ENCODE measurements around the gene OXT.
"Not testable (repeated sequence)": the region's sequence is repeated elsewhere in the genome, so short reads cannot be mapped to it uniquely, and the experiment has no call there.

The OXT gene

DNA sequence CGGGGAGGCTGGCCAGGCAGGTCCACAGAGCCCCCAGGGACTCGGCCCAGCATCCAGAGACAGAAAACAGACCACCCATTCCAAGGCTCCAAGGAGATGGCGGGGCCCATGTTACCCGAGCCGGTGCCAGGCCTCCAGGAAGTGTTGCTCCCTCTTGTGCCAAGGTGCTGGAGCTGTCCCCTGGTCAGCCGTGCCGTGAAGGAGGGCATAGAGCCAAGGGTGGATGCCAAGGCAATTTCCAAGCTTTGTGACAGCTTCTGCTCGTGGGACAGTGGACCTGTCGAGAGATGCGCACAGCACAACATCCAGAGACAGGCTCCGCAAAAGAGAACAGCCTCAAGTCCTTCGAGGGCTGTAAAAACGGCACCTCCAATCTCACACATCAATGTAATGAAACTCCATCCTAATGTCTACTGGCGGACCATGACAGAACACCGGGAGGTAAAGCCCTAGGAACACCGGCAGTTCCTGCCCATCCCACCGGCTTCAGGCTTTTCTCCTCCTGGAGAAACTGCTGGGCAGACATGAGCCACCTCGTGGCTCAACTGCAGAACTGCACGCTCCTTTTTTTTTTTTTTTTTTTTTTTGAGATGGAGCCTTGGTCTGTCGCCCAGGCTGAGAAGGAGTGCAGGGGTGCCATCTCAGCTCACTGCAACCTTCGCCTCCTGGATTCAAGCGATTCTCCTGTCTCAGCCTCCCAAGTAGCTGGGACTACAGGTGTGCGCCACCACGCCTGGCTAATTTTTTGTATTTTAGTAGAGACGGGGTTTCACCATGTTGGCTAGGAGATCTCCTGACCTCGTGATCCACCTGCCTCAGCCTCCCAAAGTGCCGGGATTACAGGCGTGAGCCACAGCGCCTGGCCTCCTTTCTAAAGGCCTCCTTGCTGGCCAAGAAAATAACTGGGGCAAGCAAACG, 44.0 kb downstream of the OXT start:
- Histone ChIP-seq H2AFZ (ENCODE audit: low read length) (no peak overlapping the region), H3K79me1 (ENCODE audit: low read depth, low read length) (peaks cover 2% of the 10 kb centered on the region), H2BK15ac (ENCODE audit: low read length) (no peak overlapping the region), H3K4me1 (ENCODE audit: control insufficient read depth in 2 of 2, insufficient read depth in 1 of 2, low read depth in 1 of 2, low read length in 2 of 2) (peaks cover 0 to 3% of the 10 kb centered on the region in 2 donors), H2BK5ac (ENCODE audit: low read length) (no peak overlapping the region), H2BK12ac (ENCODE audit: low read length) (peak overlapping the region; percentile 8), H3K4me2 (ENCODE audit: insufficient read depth, low read length, poor library complexity, severe bottlenecking) (no peak overlapping the region), H3K27ac (replicated peaks; ENCODE audit: low read length) (no peak overlapping the region), H4K8ac (ENCODE audit: low read depth, low read length) (no peak overlapping the region), H3K23ac (ENCODE audit: low read depth, low read length, poor library complexity) (peak overlapping the region; percentile 6), H3K27me3 (ENCODE audit: control insufficient read depth in 3 of 3, insufficient read depth in 3 of 3, low read depth in 1 of 3, low read length in 3 of 3) (no peaks in the 10 kb centered on the region), H3K4ac (ENCODE audit: low read length) (no peak overlapping the region), H3K18ac (ENCODE audit: low read length) (no peak overlapping the region), H3K9me3 (replicated peaks in 1 of 2; ENCODE audit: control insufficient read depth in 2 of 2, insufficient read depth in 1 of 2, low read depth in 1 of 2, low read length in 2 of 2) (peaks cover 0 to 2% of the 10 kb centered on the region in 2 donors), H2AK5ac (ENCODE audit: low read depth, low read length) (no peak overlapping the region), H3K9ac (ENCODE audit: low read depth, low read length, poor library complexity) (no peak overlapping the region), H4K91ac (ENCODE audit: low read depth, low read length, poor library complexity) (no peak overlapping the region), H3K14ac (ENCODE audit: low read length) (no peak overlapping the region), H2BK120ac (ENCODE audit: low read depth, low read length) (no peak overlapping the region), H3K36me3 (replicated peaks in 1 of 2; ENCODE audit: control insufficient read depth in 2 of 2, insufficient read depth in 2 of 2, low read length in 2 of 2) (peaks cover 5 to 22% of the 10 kb centered on the region in 2 donors), H3K4me3 (ENCODE audit: low read length in 2 of 2) (peak overlapping the region in 1 of 2 donors; percentile 20)
- no CpG with 5 or more reads among the region's 30 CpGs for WGBS, 2 donors (ENCODE audit: extremely low coverage in 2 of 2, insufficient read length in 2 of 2, insufficient replicate concordance in 1 of 2)
- peak; percentile 44 for DNase-seq (ENCODE audit: low spot score)

DNA sequence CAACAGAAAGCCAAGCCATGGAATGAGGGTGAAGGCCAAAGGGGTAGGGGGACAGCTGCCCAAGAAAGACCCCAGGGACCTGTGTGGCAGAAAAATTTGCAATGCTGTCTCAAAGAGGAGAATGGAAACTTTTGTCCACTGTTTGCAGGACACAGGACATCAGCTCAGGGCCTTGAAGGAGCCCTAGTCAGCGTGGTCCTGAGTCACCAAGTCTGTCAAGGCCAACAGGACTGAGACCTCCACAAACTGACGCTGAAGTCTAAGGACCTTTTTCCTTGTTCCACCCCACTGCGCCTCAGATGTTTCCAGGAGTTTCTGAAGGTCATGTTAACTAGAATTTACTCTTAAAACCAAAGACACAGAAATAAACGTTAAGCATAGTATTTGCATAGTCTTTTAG, 44.9 kb downstream of the OXT start:
- H2BK12ac ChIP-seq (ENCODE audit: low read length): no peak overlapping the region
- WGBS, 2 donors (ENCODE audit: extremely low coverage in 2 of 2, insufficient read length in 2 of 2, insufficient replicate concordance in 1 of 2): no CpG with 5 or more reads among the region's 4 CpGs
- H3K23ac ChIP-seq (ENCODE audit: low read depth, low read length, poor library complexity): no peak overlapping the region
- H4K91ac ChIP-seq (ENCODE audit: low read depth, low read length, poor library complexity): no peak overlapping the region
- no peak overlapping the region for H2BK120ac ChIP-seq (ENCODE audit: low read depth, low read length)
- no peak overlapping the region for H2BK5ac ChIP-seq (ENCODE audit: low read length)
- H2AK5ac ChIP-seq (ENCODE audit: low read depth, low read length): no peak overlapping the region
- H3K4me2 ChIP-seq (ENCODE audit: insufficient read depth, low read length, poor library complexity, severe bottlenecking): no peak overlapping the region
- peaks cover 0 to 3% of the 10 kb centered on the region in 2 donors for H3K4me1 ChIP-seq (ENCODE audit: control insufficient read depth in 2 of 2, insufficient read depth in 1 of 2, low read depth in 1 of 2, low read length in 2 of 2)
- no peak overlapping the region for H3K4ac ChIP-seq (ENCODE audit: low read length)
- H3K79me1 ChIP-seq (ENCODE audit: low read depth, low read length): peaks cover 2% of the 10 kb centered on the region
- H4K8ac ChIP-seq (ENCODE audit: low read depth, low read length): no peak overlapping the region
- H2BK15ac ChIP-seq (ENCODE audit: low read length): no peak overlapping the region
- no peak overlapping the region for H3K18ac ChIP-seq (ENCODE audit: low read length)
- H3K14ac ChIP-seq (ENCODE audit: low read length): no peak overlapping the region
- peaks cover 0 to 2% of the 10 kb centered on the region in 2 donors for H3K9me3 ChIP-seq (replicated peaks in 1 of 2; ENCODE audit: control insufficient read depth in 2 of 2, insufficient read depth in 1 of 2, low read depth in 1 of 2, low read length in 2 of 2)
- H3K4me3 ChIP-seq (ENCODE audit: low read length in 2 of 2): no peak overlapping the region
- H3K9ac ChIP-seq (ENCODE audit: low read depth, low read length, poor library complexity): no peak overlapping the region
- peaks cover 7 to 31% of the 10 kb centered on the region in 2 donors for H3K36me3 ChIP-seq (replicated peaks in 1 of 2; ENCODE audit: control insufficient read depth in 2 of 2, insufficient read depth in 2 of 2, low read length in 2 of 2)
- DNase-seq (ENCODE audit: low spot score): no peak
- H2AFZ ChIP-seq (ENCODE audit: low read length): no peak overlapping the region
- H3K27me3 ChIP-seq (ENCODE audit: control insufficient read depth in 3 of 3, insufficient read depth in 3 of 3, low read depth in 1 of 3, low read length in 3 of 3): no peaks in the 10 kb centered on the region
- no peak overlapping the region for H3K27ac ChIP-seq (replicated peaks; ENCODE audit: low read length)

DNA sequence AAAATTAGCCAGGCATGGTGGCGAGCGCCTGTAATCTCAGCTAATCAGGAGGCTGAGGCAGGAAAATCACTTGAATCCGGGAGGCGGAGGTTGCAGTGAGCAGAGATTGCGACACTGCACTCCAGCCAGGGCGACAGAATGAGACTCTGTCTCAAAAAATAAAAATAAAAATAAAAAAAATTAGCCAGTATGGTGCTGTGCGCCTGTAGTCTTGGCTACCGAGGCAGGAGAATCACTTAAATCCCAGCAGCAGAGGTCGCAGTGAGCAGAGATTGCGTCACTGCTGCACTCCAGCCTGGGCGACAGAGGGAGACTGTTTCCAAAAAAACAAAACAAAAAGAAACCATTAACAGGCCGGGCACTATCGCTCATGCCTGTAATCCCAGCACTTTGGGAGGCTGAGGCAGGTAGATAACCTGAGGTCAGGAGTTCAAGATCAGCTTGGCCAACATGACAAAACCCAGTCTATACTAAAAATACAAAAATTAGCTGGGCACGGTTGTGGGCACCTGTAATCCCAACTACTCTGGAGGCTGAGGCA, 46.5 kb downstream of the OXT start:
- Histone ChIP-seq H3K9me3 (replicated peaks in 1 of 2; ENCODE audit: control insufficient read depth in 2 of 2, insufficient read depth in 1 of 2, low read depth in 1 of 2, low read length in 2 of 2) (peaks cover 10% of the 10 kb centered on the region in 2 donors), H3K36me3 (replicated peaks in 1 of 2; ENCODE audit: control insufficient read depth in 2 of 2, insufficient read depth in 2 of 2, low read length in 2 of 2) (peaks cover 20 to 47% of the 10 kb centered on the region in 2 donors)
- not testable (repeated sequence) for H3K4me2 ChIP-seq (ENCODE audit: insufficient read depth, low read length, poor library complexity, severe bottlenecking); H3K9ac ChIP-seq (ENCODE audit: low read depth, low read length, poor library complexity); H3K4ac ChIP-seq (ENCODE audit: low read length); H2BK15ac ChIP-seq (ENCODE audit: low read length); H2BK12ac ChIP-seq (ENCODE audit: low read length); H2AK5ac ChIP-seq (ENCODE audit: low read depth, low read length); H3K27ac ChIP-seq (replicated peaks; ENCODE audit: low read length); H4K8ac ChIP-seq (ENCODE audit: low read depth, low read length); H3K79me1 ChIP-seq (ENCODE audit: low read depth, low read length); H2BK120ac ChIP-seq (ENCODE audit: low read depth, low read length); H4K91ac ChIP-seq (ENCODE audit: low read depth, low read length, poor library complexity); H2AFZ ChIP-seq (ENCODE audit: low read length); DNase-seq (ENCODE audit: low spot score); H2BK5ac ChIP-seq (ENCODE audit: low read length); H3K4me3 ChIP-seq (ENCODE audit: low read length in 2 of 2); H3K14ac ChIP-seq (ENCODE audit: low read length); H3K27me3 ChIP-seq (ENCODE audit: control insufficient read depth in 3 of 3, insufficient read depth in 3 of 3, low read depth in 1 of 3, low read length in 3 of 3); H3K4me1 ChIP-seq (ENCODE audit: control insufficient read depth in 2 of 2, insufficient read depth in 1 of 2, low read depth in 1 of 2, low read length in 2 of 2); H3K23ac ChIP-seq (ENCODE audit: low read depth, low read length, poor library complexity); H3K18ac ChIP-seq (ENCODE audit: low read length)
- no CpG with 5 or more reads among the region's 14 CpGs for WGBS, 2 donors (ENCODE audit: extremely low coverage in 2 of 2, insufficient read length in 2 of 2, insufficient replicate concordance in 1 of 2)

DNA sequence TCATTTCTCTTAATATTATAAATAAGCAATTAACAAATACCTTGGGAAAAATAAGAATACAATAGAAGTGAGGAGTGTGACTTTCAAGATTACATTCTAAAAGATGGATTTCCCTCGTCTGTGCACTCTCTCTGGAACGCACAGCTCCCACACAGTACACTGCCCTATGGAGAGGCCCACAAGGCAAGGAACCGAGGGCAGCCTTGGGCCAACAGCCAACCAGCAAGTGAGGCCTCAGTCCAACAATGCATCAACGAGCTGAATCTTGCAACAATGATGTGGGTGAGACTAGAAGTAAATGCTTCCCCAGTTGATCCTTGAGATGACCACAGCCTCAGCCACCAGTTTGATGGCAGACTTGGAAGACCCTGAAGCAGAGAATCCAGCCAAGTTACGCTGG, 47.6 kb downstream of the OXT start:
- no peak overlapping the region for H3K4ac ChIP-seq (ENCODE audit: low read length)

More for the DNA sequence above, 47.6 kb downstream of the OXT start:
- Histone ChIP-seq H4K91ac (ENCODE audit: low read depth, low read length, poor library complexity) (no peak overlapping the region), H3K14ac (ENCODE audit: low read length) (no peak overlapping the region), H3K4me3 (ENCODE audit: low read length in 2 of 2) (no peak overlapping the region), H2BK12ac (ENCODE audit: low read length) (no peak overlapping the region), H2BK15ac (ENCODE audit: low read length) (no peak overlapping the region), H3K4me2 (ENCODE audit: insufficient read depth, low read length, poor library complexity, severe bottlenecking) (no peak overlapping the region), H2BK120ac (ENCODE audit: low read depth, low read length) (no peak overlapping the region), H3K36me3 (replicated peaks in 1 of 2; ENCODE audit: control insufficient read depth in 2 of 2, insufficient read depth in 2 of 2, low read length in 2 of 2) (peaks cover 22 to 48% of the 10 kb centered on the region in 2 donors), H3K9me3 (replicated peaks in 1 of 2; ENCODE audit: control insufficient read depth in 2 of 2, insufficient read depth in 1 of 2, low read depth in 1 of 2, low read length in 2 of 2) (peaks cover 16 to 22% of the 10 kb centered on the region in 2 donors), H2AFZ (ENCODE audit: low read length) (no peak overlapping the region), H3K18ac (ENCODE audit: low read length) (no peak overlapping the region), H3K23ac (ENCODE audit: low read depth, low read length, poor library complexity) (no peak overlapping the region), H2AK5ac (ENCODE audit: low read depth, low read length) (no peak overlapping the region), H3K27ac (replicated peaks; ENCODE audit: low read length) (no peak overlapping the region), H2BK5ac (ENCODE audit: low read length) (no peak overlapping the region), H3K9ac (ENCODE audit: low read depth, low read length, poor library complexity) (peak overlapping the region; percentile 30), H3K79me1 (ENCODE audit: low read depth, low read length) (peaks cover 2% of the 10 kb centered on the region), H3K4me1 (ENCODE audit: control insufficient read depth in 2 of 2, insufficient read depth in 1 of 2, low read depth in 1 of 2, low read length in 2 of 2) (peaks cover 0 to 3% of the 10 kb centered on the region in 2 donors), H3K27me3 (ENCODE audit: control insufficient read depth in 3 of 3, insufficient read depth in 3 of 3, low read depth in 1 of 3, low read length in 3 of 3) (no peaks in the 10 kb centered on the region), H4K8ac (ENCODE audit: low read depth, low read length) (no peak overlapping the region)
- no peak for DNase-seq (ENCODE audit: low spot score)
- WGBS, 2 donors (ENCODE audit: extremely low coverage in 2 of 2, insufficient read length in 2 of 2, insufficient replicate concordance in 1 of 2): no CpG with 5 or more reads among the region's 5 CpGs

All from neuronal stem cell (in vitro differentiated cells).